ENCODE data around the gene CXCL8.
"Not testable (repeated sequence)": the region's sequence is repeated elsewhere in the genome, so short reads cannot be mapped to it uniquely, and the experiment has no call there.

The CXCL8 gene

GRCh38 chr4:73770917-73771316 is 30.5 kb downstream of the CXCL8 start:
- H3K4me3 ChIP-seq (ENCODE audit: low read depth, low read length): no peak overlapping the region
- no peaks in the 10 kb centered on the region for H3K4me1 ChIP-seq
- H3K36me3 ChIP-seq (ENCODE audit: control insufficient read depth, insufficient read depth, low read length): no peaks in the 10 kb centered on the region
- no peak overlapping the region for H3K9ac ChIP-seq
- H3K27ac ChIP-seq: no peak overlapping the region
- TF ChIP-seq CTCF (IDR thresholded peaks at IDR 0.05): no peak
- no peaks in the 10 kb centered on the region for H3K79me2 ChIP-seq
- no peak overlapping the region for H3K4me2 ChIP-seq (ENCODE audit: low read length)
- H3K27me3 ChIP-seq (ENCODE audit: control insufficient read depth, insufficient read depth, low read length): no peaks in the 10 kb centered on the region
- H2AFZ ChIP-seq: no peak overlapping the region
- H3K9me3 ChIP-seq (ENCODE audit: control insufficient read depth, low read length): no peaks in the 10 kb centered on the region

- Histone ChIP-seq H3K9ac (no peak overlapping the region), H3K27ac (no peak overlapping the region), H3K79me2 (no peaks in the 10 kb centered on the region), H3K4me3 (ENCODE audit: low read depth, low read length) (no peak overlapping the region), H3K4me2 (ENCODE audit: low read length) (no peak overlapping the region), H2AFZ (no peak overlapping the region), H3K36me3 (ENCODE audit: control insufficient read depth, insufficient read depth, low read length) (no peaks in the 10 kb centered on the region), H3K27me3 (ENCODE audit: control insufficient read depth, insufficient read depth, low read length) (no peaks in the 10 kb centered on the region), H3K4me1 (no peaks in the 10 kb centered on the region), H3K9me3 (ENCODE audit: control insufficient read depth, low read length) (no peaks in the 10 kb centered on the region)
- no peak for TF ChIP-seq CTCF (IDR thresholded peaks at IDR 0.05)
Measured at GRCh38 chr4:73772363-73772762, 32.0 kb downstream of the CXCL8 start.

GRCh38 chr4:73774406-73774805 is 34.0 kb downstream of the CXCL8 start:
- H3K27ac ChIP-seq, H3K9ac ChIP-seq: not testable (repeated sequence)

GRCh38 chr4:73776321-73776729 is 36.0 kb downstream of the CXCL8 start:
- Histone ChIP-seq H3K9me3 (ENCODE audit: control insufficient read depth, low read length) (no peaks in the 10 kb centered on the region), H3K79me2 (no peaks in the 10 kb centered on the region), H3K27me3 (ENCODE audit: control insufficient read depth, insufficient read depth, low read length) (no peaks in the 10 kb centered on the region), H3K4me1 (no peaks in the 10 kb centered on the region), H3K4me2 (ENCODE audit: low read length) (no peak overlapping the region), H3K9ac (no peak overlapping the region), H2AFZ (no peak overlapping the region), H3K36me3 (ENCODE audit: control insufficient read depth, insufficient read depth, low read length) (no peaks in the 10 kb centered on the region), H3K27ac (no peak overlapping the region), H3K4me3 (ENCODE audit: low read depth, low read length) (no peak overlapping the region)
- no peak for TF ChIP-seq CTCF (IDR thresholded peaks at IDR 0.05)

More at GRCh38 chr4:73774406-73774805, 34.0 kb downstream of the CXCL8 start:
- not testable (repeated sequence) for H3K27me3 ChIP-seq (ENCODE audit: control insufficient read depth, insufficient read depth, low read length); H3K79me2 ChIP-seq; H3K4me2 ChIP-seq (ENCODE audit: low read length); H3K4me3 ChIP-seq (ENCODE audit: low read depth, low read length); H3K4me1 ChIP-seq; H3K36me3 ChIP-seq (ENCODE audit: control insufficient read depth, insufficient read depth, low read length); H3K9me3 ChIP-seq (ENCODE audit: control insufficient read depth, low read length); H2AFZ ChIP-seq

GRCh38 chr4:73777612-73778011 is 37.2 kb downstream of the CXCL8 start:
- Histone ChIP-seq H3K27me3 (ENCODE audit: control insufficient read depth, insufficient read depth, low read length) (no peaks in the 10 kb centered on the region), H3K36me3 (ENCODE audit: control insufficient read depth, insufficient read depth, low read length) (no peaks in the 10 kb centered on the region), H3K4me1 (no peaks in the 10 kb centered on the region), H3K9me3 (ENCODE audit: control insufficient read depth, low read length) (no peaks in the 10 kb centered on the region), H2AFZ (no peak overlapping the region), H3K79me2 (no peaks in the 10 kb centered on the region), H3K4me2 (ENCODE audit: low read length) (no peak overlapping the region), H3K27ac (no peak overlapping the region), H3K4me3 (ENCODE audit: low read depth, low read length) (no peak overlapping the region), H3K9ac (no peak overlapping the region)
- no peak for TF ChIP-seq CTCF (IDR thresholded peaks at IDR 0.05)

Measured in parathyroid adenoma (tissue), 2 donors.